GM21447 (cell line): Measurements from ENCODE around the gene DENND5B.
"Not testable (repeated sequence)": the region's sequence is repeated elsewhere in the genome, so short reads cannot be mapped to it uniquely, and the experiment has no call there.

Experiments used
- ATAC-seq: cut with Tn5 transposase; IDR thresholded peaks from one replicate; pipeline ENCODE4 v1.9.1; 2021; ENCODE audit not compliant: unreplicated experiment

Gene DENND5B

DNA sequence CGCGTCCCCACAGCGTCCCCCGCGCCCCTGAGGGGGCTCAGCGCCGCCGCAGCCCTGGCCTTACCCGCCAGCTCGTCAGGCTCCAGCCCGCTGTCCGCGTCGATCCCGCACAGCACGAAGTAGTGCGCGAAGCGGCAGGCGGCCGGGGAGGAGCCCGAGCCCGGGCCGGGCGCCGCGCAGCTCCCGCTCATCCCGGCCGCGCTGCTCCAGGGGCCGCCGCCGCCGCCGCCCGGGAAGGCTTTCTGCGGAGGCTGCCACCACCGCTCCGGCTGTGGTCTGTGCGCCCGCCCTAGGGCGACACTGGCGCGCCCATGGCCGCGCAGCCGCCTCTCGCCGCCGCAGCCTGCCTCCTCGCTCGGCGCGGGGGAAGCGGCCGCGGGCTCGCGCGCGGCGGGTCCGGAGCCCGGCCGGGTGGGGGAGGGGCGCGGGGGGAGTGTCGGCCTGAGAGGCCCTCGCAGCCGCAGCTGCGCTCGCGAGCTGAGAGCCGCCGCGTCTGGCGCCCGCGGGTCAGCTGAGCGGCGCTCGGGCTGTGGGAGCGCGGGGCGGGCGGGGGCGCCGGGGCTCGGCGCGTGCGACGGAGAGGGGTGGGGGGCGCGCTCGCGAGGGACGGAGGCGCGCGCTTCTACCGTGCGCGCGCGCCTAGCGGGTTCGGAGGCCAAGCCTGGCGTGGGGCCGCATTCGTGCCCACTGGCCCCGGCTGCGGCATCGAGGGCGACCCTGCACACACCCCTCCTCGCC, at the start of gene DENND5B:
DENND5B (minus strand) TSS at position 495 of the 738 bp plus-strand sequence; CDS start at position 191, 304 bp downstream.
- ATAC-seq: peak; percentile 42

DNA sequence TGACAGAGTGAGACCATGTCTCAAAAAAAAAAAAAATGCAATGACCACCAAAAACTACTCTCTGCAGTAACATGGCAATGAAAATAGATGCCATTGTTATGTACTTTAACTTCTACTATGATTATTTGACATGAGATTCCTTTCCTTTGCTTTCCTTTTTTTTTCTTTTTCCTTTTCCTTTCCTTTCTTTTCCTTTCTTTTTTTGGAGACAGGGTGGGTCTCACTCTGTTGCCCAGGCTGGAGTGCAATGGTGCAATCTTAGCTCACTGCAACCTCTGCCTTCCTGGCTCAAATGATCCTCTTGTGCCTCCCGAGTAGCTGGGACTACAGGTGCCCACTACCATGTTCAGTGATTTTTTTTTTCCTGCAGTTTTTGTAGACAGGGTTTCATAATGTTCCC, 43.7 kb upstream of the DENND5B start:
- no peak for ATAC-seq

DNA sequence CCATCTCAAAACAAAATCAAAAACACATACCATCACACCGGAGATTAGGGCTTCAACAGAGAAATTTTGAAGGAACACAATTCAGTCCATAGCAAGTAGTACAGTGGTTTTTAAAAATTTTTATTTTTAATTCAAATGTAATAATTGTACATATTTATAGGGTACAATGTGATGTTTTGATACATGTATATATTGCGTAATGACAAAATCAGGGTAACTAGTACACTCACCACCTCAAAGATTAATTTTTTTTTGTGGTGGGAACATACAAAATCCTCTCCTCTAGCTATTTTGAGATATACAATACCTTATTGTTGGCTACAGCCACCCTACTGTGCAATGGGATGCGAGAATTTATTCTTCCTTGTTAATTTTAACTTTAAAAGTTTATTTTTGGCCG, 42.5 kb upstream of the DENND5B start:
- no peak for ATAC-seq

DNA sequence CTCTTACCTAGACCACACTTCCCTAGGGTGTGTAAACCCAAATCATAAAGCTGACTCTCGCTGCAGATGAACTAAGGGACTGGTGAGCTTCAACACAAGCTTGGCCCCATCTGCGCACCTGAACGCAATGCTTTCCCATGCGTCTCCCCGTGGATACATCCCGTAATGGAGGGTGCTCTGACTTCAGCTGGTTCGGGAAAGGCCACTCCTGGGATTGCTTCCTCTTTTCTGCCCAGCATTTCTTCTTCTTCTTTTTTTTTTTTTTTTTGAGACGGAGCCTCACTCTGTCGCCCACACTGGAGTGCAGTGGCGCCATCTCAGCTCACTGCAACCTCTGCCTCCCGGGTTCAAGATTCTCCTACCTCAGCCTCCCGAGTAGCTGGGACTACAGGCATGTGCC, 40.9 kb upstream of the DENND5B start:
- ATAC-seq: no peak

DNA sequence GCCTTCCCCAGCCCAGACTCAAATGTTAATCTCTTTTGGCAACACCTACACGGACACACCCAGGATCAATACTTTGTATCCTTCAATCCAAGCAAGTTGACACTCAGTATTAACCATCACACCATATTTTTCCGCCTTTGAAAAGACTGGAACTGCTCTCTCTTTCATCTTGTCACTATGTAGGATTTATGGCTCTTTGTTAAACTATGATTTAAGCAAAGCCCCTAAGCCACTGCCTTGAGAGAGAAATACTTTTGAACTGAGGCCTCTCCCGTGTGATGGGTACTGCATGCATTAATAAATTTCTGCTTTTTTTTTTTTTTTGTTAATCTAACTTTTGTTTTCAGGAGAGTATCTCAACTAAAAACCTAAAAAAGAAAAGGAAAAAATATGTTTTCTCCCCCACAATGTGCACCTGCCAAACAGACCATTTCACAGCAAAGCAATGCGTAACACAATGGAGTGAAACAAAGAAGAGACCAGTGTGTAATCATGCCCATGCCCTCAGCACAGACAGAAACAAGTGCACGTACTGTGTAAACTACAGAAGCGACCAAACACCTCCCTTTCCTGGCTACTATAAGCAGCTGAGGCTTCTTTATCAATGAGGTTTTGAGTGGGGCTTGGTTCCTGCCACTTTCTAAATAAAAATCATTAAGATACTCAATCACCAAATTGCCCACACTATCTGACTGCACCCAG, 40.2 kb upstream of the DENND5B start:
- ATAC-seq: no peak

DNA sequence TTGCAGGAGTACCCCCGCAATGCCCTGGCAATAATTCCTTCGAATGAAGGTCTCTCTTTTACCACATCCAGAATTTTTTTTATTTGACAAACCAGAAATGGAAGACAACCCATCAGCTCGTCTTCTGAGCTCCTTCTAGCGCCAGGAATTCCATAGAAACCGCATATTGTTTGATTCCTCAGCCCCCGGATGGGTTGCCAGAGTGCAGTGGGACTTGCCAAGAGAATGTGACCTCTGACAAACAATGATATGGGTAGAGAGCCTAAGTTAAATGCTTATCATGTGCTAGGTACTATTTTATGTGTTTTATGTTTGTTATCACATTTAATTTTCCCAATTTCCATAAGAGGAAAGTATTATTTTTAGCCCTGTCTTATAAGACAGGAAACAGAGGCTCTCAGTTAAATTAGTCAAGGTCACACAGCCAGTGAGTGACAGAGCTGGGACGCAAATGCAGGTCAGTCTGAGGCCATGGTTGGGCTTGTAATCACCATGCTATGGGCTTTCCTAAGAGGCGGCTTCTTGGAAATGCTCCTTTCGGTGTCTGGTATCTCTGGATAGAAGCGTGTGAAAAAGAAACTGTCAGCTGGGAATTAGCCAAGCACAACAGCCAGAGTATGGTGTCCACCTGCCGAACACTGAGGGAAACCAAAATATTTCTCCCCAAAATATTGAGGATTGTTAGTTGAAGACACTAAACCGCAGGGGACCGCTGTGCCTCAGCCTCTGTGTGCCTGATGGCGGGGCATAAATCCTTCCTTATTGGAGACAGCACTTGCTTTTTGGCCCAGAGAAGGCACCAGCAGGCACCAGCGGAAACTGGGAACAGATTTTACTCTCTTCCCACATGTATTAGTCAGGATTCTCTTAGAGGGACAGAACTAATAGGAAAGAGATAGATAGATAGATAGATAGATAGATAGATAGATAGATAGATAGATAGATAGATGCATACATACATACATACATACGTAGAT, 39.1 kb upstream of the DENND5B start:
- ATAC-seq: no peak

DNA sequence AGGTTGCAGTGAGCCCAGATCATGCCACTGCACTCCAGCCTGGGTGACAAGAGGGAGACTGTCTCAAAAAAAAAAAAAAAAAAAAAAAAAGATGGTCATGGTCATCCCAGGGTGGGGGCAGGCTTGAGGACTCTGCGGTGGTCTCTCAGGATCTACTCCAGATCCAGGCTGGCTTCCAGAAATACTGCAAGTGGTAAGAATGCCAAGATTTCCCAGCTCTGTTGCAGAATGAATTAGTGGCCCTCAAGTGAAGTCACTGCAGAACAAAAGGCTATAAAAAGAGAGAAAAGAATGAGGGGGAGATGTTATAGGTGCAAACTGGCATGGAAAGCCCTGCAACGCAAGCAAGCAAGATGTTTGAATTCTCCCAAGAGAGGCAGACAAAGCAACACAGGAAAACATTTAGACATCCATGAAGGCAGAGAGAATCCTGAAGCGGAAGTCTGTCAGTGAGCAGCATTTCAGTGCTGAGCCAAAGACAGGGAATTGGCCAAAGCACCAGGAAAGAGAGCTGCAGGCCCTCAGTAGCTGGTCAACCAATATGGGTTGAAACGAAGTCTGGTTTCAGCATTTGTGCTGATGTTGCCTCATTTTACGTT, 36.6 kb upstream of the DENND5B start:
- ATAC-seq: no peak

DNA sequence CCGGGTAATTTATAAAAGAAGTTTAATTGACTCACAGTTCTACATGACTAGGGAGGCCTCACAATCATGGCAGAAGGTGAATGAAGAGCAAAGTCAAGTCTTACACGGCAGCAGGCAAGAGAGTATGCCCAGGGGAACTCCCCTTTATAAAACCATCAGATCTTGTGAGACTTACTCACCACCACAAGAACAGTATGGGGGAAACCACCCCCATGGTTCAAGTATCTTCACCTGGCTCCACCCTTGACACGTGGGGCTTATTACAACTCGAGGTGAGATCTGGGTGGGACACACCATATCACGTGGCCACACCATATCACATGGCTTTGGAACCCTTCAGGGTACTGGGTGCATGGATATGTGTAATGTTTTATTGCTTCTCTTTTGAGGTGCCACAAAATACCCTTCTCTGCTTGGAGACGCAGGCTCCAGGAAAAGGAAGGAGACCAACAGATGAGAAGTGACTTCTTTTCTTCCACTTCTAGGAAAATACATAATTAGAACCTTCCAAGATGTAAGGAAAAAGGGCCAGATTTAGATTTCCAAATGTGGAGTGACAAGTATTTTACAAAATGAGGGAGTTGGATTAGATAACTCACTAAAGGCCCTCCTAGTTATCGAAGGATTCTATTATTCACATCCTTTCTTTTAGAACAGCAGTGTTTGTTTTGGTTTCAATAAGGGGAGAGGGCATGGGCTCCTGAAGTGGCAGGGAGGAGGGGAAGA, 35.5 kb upstream of the DENND5B start:
- no peak for ATAC-seq

DNA sequence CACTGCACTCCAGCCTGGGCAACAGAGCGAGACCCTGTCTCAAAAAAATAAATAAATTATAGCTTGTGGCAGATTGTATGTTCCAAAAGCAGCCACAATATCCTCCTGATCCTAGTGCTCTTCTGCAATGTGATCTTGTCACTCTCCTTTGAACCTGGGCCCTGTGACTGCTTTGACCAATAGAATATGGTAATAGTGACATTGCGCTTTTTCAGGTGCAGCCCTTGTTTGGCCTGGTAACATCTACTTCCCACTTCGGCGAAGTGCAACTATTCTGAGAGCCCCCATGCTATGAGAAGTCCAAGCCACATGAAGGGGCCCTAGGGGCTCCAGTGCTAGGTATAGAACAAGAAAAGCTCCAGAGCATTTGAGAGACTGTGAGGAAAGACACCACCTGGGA, 31.1 kb upstream of the DENND5B start:
- ATAC-seq: no peak

DNA sequence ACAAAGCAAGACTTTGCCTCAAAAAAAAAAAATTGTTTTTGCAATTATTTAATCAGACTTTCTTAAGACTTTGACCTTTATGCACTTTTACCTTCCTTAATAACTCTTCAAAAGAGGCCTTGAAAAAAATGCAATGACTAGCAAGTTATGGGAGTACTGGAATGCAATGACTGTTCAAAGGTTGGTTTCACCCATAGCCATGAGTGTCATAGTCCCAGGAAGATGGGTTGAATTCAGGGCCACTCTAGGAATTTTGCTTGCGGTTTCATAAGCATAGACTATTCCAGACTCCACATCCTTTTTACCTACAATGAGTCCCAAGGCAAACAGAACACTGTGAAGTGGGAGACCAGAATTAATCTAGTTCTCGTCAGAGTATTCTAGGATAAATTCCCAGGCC, 29.4 kb upstream of the DENND5B start:
- ATAC-seq: no peak

DNA sequence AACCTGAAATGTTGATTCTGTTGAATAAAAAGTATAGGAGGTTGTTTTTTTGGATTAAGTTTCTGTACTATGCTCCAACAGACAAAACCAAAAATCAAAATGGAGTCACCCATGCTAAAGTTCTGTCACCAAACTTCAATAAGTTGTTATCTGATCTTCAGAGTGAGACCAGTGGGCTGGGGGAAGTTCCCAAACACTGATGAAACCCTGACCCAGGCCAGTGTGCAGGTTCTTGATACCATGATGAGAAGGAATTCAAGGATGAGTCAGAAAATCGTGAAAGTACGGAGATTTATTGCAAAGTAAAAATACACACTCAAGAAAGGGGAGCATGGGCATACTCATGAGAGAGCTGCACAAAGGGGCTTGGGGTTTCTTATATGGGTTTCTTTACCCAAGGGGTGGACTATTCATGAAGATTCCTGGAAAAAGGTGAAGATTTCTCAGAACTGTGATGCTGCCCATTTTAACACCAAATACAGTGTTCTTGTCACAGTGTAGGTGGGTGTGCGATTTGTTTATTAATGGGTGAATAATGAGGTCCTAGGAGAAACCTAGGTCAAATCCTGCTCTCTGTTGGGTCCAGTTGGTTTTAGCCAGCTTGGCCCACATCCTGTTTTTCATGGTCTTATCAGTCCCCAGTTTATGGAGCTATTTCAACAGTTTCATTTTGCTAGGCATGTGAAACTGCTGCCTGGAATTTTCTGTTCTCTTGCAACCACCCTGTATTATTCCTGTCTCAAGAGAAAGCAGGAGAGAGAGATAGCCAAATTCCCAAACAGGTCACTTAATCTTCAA, 27.5 kb upstream of the DENND5B start:
- ATAC-seq: no peak

DNA sequence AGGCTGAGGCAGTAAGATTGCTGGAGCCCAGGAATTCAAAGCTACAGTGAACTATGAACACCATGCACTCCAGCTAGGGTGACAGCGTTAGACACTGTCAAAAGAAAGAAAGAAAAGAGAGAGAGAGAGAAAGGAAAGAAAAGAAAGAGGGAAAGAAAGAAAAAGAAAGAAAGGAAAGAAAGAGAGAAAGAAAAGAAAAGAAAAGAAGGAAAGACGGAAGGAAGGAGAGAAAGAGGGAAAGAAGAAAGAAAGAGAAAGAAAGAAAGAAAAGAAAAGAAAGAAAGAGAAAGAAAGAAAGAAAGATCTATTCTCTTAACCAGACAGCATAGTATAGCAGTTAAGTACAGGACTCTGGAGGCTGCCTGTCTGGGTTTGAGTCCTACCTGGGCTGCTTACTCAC, 21.9 kb upstream of the DENND5B start:
- no peak for ATAC-seq

DNA sequence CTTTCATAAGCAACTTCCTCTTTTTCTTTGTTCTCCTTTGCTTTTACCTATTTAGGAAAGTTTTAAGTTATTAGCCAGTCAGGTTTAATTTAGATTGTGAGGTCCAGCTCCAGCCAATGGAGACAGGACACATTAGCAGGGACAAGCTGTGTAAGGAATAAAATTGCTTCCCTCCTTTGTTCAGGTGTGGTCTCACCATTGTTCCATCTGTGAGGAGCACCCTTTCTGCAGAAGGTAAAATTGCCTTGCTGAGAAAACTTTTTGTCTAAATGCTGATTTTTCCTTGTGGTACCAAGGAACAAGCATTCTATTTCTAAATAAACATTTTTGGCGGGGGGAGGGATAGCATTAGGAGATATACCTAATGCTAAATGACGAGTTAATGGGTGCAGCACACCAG, 17.4 kb upstream of the DENND5B start:
- ATAC-seq: not testable (repeated sequence)

DNA sequence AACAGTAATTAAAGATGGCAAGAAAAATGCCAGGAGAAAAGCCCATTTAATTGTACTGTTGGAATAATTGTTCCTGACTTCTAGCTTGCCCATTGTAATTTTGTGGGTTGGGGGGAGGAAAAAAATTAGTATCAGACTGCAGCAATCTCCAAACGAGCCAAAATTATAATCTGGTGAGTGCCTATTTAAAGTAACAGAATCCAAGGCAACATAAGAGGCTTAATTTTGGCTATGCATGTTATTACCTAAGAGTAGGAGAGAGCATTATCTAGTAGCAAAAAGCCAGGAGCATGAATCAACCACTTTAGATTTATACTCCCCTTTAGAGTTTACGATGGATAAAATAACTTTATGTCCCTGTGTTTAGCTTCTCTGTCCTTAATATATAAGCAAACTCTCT, 14.6 kb upstream of the DENND5B start:
- ATAC-seq: no peak

DNA sequence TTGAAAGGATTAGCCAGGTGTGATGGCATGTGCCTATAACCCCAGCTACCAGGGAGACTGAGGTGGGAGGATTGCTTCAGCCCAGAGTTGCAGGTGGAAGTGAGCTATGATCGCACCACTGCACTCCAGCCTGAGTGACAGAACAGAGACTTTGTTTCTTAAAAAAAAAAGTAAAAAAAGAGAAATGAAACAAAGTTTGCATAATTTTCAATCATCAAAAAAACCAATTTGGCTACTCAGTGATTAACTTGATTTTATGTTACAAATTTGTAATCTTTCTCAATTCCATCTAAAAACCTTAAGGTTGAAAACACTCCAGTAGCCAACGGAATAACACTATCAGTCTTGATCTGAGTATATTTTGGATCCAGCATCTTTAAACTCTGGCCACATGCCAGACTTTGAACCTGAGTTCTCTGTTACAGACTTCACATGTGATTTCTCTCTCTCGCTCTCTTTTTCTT, 12.6 kb upstream of the DENND5B start:
- peak; percentile 98 for ATAC-seq

DNA sequence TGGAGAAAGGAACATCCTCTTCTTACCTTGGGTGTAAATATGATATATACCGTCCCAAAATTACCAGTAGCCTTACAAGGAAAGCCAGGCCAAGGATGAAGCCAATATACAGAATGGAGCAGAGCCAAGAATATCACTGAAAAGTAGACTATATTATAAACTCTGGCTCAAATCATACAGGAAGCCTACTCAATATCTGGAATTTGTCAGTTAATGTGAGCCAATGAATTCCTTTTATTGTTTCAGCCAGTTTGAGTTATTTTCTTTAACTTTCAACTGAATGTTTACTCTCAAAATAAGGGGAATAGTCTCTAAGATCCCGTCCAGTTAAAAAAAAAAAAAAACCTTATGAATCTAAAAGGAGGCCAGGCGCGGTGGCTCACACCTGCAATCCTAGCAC, 9.8 kb upstream of the DENND5B start:
- ATAC-seq: no peak

DNA sequence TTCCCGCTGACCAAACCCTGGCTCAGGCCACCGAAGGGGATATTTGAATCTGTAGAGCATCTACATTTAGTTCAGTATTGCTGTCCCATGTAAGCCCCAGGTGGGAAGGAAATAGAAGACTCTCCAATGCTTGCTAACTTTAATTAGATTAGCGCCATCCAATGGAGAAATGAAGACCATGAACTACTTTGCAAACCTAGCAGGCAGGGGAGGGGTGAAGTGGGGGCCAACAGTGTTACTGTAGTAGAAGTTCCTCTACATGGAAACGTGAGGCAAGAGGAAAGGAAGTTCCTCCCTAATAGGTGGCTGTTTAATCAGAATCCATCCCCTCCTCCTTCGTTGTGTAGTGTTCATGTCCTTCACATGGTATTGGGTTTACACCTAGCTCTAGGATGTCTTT, 9.3 kb upstream of the DENND5B start:
- ATAC-seq: no peak

DNA sequence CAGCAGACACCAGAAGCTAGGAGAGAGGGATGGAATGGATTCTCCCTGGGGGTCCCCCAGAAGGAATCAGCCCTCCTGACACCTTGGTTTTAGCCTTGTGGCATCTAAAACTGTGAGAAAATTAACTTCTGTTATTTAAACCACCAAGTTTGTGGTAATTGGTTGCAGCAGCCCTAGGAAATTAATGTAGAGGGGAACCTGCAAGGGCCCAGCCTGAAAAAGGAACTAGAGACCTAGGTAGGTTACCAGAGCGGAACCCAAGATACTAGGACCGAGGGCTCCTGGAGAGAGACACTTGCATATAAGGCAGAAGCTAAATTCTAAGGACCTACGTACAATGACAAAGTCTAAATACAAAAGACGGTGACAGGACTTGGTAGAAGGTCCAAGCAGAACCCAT, 8.1 kb upstream of the DENND5B start:
- peak; percentile 50 for ATAC-seq

DNA sequence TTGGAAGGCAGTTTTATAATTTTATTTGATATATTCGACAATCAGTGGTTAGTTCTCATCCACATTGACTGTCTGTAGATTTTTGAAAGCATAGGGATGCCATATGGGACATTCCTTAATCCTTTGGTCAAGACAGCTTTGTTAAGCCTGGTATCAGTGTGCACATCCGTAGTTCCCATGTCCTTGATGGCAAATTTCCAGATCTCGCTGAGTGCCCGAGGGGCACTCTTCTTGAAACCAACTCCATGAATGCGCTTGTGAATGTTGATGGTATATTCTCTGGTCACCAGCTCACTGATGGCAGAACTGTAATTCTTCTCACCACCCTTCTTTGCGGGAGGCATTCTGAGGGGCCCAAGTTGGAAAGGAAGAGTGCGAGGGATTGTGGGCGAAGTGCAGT, 6.1 kb upstream of the DENND5B start:
- ATAC-seq: no peak

DNA sequence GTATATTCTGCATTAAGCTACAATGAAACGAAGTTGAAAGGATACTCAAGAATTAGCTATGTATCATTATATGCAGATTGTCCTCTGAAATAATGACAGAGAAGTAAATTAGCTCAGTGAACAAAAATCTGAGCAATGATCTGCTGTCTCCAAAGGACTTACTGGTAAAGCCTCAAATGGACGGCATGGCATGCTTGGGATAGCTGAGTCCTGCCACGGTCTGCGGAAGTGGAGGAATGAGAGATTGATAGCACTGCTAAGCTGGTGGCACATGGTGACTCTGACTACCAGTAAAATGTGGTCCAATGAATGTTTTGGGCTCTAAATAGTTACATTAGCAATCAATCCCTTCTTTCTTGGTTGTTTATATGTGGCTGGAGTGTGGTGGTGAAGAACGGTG, 3.7 kb upstream of the DENND5B start:
- ATAC-seq: no peak
